Activated CD4-positive, alpha-beta T cell treated with anti-CD3 and anti-CD28 coated beads, Interleukin-2, Interleukin-6, amounts not matched to agents 100 ng/mL and 50 ng/mL, durations not matched to agents 16 hours and 8 hours (primary cell): ENCODE results near the gene AARS2.
A peak's percentile ranks its signal among the peaks of the same experiment; 100 is the strongest.

Experiments used
- DNase-seq: peaks from one replicate; pipeline ENCODE4 v3.0.0-alpha.2; 2020

Gene AARS2

DNA sequence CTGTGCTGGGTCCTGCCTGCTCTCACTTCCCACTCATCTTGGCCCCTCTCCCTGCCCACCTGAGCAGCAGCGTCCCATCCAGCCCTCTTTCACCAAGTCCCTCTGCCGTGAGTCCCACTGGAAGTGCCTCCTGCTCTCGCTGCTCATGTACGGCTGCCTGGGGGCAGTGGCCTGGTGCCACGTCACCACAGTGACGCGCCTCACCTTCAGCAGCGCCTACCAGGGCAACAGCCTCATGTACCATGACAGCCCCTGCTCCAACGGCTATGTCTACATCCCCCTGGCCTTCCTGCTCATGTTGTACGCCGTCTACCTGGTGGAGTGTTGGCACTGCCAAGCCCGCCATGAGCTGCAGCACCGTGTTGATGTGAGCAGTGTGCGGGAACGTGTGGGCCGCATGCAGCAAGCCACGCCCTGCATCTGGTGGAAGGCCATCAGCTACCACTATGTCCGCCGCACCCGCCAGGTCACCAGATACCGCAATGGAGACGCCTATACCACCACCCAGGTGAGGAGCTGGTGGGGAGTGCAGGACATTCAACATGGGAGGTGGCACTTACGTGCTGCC lies 40.1 kb downstream of the AARS2 start:
- no peak for DNase-seq

DNA sequence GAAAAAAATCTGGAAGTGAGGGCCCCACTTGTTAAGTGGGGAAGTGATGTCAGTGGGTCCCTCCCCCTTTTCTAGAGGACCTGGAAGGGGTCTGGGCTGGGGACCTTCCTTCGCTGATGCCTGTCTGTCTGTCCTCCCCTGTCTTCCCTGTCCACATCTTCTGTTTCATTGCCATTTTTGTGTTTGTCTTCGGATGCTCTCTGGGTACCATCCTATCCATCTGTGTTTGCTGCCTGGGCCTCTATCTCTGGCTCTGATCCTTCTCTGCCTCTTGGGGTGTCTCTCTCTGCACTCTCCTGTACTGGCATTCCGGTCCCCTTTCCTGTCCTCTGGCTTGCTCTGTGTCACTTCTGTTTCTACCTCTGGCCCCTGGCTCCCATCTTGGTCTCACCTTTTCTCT lies 40.6 kb downstream of the AARS2 start:
- no peak for DNase-seq

DNA sequence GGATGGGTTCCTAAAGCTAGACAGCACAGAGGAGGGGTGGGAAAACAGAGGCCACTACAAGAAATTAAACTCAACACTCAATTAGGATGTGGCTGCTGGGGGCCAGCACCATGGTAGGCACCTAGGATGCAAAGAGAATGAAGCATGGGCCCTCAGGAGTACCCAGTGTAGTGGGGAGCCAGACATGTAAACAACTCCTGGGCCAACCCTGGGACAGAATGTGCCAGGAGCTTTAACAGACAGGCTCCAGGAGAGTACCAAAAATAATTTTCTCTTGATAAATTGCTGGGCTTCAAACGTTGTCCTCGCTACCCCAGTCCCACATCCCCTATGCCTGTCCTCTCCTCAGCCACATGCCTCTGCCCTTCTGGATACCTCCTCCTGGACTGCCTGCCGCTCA lies 41.2 kb downstream of the AARS2 start:
- no peak for DNase-seq

DNA sequence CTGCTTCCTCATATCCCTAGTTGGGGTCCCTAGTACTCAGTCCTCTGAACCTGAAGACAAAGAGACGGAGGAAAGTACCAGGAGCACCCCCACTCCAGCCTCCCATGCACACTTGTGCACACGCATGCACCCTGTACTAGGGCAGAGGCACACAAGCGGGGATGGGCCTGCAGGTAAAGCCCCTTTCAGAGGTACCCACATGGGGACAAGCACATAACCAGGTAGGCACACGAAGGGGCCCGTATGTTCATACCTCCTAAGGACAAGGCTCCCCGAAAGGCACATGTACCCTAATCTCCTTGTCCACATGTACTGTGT lies 41.8 kb downstream of the AARS2 start:
- no peak for DNase-seq

DNA sequence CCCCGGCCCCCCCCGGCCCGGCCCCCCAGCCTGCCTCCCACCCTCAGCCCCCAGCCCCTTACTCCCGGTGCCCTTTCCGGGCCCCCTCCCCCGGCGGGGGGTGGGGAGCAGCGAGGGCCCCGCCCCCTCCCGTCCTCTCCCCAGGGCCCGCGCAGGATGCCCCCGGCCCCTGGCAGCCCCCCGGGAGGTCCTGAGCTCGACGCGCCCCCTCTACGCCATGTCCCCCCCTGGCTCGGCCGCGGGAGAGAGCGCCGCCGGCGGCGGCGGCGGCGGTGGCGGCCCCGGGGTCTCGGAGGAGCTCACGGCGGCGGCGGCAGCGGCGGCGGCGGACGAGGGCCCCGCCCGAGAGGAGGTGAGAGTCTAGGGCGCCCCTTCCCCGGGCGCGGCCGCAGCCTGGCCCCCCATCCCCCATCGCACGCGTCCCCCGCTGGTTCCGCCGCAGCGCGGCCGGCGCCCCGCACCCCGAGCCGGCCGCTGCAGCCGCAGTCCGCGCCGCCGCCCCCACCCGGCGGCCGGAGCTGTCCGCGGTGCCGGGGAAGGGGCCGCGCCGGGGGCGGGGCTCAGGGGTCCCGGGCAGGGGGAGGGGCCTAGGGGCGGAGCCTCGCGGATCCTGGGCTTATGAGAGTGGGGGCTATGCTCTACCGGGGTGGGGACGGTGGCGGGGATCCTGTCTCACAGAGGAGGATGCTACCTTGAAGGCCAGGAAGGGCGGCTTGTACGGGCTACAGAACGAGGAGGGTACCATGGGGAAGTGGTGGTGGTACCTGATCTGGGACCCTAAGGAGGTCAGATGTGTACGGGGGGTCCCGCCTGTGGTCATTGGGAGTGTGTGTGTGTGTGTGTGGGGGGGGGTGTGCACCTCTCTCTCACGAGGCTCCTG lies 42.4 kb downstream of the AARS2 start:
- DNase-seq = no peak

DNA sequence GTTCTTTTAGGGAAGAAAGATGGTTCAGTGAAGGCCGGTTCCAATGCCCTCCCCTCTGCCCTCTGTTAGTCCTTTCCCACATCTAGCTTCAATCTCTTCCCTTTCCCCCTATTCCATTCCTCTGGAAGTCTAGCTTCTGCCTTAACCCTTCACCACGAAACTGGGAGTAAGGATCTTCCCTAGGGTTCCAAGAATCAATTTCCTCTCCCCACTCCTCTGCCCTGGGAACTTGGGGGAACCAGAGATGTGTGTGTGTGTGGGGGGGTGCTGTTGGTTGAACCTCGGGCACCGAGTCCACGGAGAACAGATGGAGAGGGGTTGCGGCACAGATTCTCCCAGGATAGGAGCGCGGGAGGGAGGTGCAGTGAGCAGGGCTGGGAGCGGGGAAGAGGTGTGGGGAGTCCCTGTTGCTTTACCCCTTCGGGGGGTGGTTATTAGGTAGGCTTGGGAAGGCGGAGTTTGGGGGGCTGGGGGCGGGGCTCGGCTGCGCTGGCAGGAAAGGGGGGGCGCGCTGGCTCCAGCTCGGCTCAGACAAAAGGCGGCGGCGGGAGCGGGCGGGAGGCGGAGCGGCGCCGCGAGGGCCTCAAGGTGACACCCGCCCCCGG lies 43.1 kb downstream of the AARS2 start, which contains the start of gene TMEM151B:
Gene TMEM151B (plus strand): TSS at position 530 of the 605 bp plus-strand sequence. CDS start 293 bp downstream, outside the sequence.
- DNase-seq = no peak

DNA sequence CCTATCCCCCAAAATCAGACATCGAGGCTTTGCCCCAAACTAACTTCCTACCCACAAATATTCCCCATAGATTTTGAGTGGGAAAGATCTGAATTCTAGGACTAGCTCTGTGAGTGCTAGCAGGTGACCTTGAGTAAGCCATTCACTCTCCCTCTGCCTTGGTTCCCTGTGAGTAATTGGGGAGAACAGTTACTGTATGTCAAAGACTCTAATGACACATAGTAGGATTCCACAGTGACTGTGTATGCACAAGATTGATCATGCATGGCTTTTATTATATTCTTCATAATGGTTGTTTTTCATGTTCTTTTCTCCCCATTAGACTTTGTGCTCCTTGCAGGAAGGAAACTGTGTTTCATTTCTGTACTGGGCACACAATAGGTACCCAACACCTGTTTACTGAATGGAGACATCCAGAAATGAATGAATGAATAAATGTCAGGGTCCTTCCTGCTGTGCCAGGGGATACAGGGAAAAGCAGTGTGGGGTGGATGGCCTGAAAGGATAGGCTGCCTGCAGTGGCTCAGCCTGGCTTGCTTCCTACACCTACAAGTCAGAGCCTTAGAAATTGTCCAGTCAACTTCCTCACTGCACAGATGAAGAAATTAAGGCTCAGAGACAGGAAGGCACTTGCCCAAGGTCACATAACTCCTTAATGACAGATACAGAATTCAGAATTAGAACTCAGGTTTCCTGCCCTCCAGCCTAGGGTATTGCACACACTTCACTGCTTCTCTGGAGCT lies 43.8 kb downstream of the AARS2 start:
- peak; percentile 46 for DNase-seq

DNA sequence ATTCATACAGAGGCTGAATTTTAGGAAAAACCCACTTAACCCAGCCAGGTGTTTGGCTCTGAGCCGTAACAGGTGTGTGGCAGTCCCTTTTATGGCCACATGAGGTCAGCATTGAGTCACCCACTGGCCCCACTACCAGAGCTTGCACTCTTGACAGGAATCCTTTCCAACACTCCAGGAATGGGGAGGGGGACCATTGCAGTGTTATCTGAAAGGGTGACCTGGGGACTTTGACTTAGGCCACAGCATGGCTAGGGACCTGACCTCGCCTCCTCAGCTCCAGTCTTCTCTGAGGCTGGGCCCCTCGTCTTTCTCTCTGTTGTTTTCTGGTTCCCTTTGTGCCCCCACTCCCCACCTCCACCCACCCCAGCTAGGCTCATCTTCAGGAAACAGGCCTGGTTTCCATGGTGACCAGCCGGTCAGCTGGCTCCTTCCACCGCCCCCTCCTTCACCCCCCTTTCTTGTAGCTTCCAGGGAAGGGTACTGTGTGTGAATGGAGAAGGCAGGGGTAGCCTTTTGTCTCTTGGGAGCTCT lies 45.0 kb downstream of the AARS2 start:
- peak; percentile 74 for DNase-seq

DNA sequence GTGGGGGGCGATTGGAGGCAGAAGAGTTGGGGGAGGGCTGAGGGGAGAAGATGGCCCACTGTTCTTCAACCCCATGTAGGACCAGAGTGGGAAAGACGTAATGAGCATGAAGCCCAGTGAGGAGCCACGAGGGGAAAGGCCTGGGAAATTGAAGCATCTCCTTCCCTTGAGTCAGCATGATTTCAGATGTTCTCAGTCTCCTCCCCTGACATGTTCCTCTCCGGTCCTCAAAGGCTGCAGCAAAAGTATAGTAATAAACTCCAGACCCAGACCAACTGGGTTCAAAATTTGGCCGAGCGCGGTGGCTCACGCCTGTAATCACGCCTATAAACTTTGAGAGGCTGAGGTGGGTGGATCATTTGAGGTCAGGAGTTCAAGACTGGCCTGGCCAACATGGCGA lies 45.9 kb downstream of the AARS2 start:
- DNase-seq = no peak

DNA sequence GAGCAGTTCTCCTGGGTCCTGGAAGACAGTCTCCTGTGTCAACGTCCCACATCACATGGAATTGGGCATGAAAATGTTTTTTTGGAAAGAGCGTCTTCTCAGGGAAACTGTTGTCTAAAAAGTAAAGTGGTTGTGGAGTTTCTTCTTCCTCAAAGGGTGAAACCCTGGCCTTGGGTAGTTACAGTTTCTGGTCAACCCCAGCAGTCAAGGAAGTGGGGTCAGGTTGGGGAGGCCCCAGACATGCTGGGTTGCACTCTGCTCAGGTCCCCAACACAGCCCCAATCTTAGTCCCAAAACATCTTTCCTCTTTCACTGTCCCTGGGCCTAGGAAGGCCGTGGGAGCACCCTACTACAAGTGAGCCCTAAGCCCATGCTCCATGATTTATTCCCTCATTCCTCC lies 46.8 kb downstream of the AARS2 start:
- no peak for DNase-seq

DNA sequence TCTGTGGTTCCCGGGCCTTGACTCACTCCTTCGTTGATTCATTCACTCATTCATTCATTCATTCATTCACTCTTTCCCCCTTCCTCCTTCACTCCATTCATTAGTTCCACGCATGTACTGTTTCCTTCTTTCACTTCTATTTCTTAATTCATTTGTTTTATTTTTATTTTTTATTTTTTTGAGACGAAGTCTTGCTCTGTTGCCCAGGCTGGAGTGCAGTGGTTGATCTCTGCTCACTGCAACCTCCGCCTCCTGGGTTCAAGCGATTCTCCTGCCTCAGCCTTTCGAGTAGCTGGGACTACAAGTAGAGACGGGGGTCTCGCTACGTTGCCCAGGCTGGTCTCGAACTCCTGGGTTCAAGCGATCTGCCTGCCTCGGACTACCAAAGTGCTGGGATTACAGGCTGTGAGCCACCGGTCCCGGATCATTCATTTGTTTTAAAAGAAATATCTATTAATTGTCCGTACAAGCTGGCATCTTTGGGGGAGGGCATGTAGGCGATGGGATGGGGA lies 47.4 kb downstream of the AARS2 start:
- no peak for DNase-seq

DNA sequence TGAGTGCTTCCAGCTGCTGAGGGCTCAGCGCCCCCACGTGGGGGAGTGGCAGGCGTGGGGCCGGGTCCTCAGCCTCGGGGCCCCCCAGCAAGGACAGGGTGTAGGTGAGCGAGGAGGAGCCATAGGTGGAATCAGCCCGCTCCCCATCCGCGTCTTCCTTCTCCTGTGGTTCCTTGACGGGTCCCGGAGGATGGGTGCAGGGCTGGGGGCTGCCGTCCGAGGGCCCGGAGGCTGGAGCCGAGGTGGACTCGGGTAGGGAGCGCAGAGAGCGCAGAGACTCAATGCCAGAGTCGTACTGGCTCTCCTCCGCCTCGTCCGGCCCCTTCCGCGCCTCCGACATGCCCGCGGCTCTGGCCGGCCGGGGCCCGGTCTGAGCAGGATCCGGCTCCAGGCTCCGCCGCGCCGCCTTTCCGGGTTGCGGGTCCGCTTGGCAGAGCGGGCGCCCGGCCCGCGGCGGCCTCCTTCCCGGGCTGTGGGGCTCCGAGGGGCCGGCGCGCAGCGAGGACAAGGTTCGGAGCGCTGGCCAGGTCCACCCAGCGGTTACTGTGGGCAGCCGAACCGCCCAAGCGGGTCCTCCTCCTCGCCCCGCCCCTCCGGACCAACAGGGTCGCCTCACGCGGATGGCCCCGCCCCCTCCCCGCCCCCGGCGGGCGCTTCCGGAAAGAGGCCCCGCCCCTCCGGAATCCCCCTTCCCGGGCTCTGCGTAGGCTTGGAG lies 48.0 kb downstream of the AARS2 start, which contains the start of gene NFKBIE:
Gene NFKBIE (minus strand): TSS at position 545 of the 715 bp plus-strand sequence. CDS start 205 bp downstream, at position 340.
- DNase-seq = peak; percentile 96

DNA sequence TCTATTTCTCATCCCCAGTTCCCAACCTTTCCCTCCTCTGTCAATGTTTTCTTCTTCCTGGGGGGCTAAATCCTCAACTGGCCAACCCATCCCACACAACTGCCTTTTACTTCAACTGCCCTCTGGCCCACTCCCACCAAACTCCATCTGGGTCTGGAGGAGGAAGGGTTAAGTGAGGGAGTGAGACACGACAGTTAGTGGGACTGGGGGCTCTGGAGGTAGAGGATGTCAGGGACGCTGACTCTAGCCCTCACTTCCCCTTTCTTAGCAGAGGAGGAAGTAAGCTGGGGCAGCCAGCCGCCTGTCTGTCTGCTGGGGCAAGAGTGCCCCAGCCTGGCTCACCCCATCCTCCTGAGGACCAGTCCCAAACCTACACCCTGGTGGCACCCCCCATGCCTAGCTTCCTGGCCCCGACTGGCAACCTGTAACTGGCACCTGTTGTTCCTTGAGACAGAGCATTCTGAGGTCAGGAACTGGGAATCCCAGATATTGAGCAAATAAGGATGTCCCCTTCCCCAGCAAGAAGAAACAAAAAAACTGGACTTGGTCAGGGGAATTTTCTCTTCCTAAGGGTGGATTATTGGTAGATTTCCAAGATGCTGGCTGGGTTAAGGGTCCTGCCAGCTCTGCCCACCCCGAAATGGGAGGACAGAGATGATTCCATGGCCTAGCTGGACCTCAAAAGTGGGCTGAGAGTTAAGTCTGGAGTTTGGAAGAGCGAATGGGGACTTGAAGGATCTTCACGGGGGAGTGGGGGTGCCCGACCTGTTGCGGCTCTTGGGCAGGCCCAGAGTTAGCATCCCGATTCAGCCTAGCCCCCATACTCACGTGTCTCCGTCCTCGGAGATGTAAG lies 48.8 kb downstream of the AARS2 start:
- peak; percentile 66 for DNase-seq

DNA sequence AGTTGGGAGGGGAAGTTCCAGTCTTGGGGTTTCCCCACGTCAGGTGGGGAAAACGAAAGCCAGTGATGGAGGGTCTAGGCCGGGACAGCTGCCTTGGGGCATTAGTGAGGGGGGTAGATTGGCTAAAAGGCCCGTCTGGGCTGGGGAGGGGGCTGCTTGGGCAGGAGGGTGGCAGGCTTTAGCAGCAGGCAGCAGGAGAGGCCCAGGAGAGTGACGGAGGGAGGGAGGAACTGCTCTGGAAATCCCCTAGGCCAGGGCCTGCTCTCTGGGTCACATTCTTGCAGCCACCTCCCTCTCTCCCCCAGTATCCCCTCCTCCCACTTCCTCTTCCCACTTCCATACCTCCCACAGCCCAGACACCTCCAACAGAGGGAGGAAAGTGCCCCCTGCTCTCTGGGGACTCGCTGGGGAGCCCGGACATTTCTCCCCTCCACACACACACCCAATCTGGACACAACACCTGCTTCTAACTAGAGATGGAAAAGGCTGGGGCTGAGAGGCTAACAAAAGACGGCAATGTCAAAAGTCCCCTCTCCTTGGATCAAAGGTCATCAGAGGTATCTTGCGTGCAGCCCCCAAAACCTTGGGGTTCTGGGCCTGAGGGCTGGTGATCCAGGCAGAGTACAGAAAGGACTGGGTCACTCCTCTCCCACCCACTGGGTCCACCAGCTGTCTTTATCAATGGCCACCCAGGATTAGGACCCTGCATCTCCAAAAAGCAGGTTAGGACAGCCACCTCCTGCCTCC lies 49.6 kb downstream of the AARS2 start:
- DNase-seq = peak; percentile 61

DNA sequence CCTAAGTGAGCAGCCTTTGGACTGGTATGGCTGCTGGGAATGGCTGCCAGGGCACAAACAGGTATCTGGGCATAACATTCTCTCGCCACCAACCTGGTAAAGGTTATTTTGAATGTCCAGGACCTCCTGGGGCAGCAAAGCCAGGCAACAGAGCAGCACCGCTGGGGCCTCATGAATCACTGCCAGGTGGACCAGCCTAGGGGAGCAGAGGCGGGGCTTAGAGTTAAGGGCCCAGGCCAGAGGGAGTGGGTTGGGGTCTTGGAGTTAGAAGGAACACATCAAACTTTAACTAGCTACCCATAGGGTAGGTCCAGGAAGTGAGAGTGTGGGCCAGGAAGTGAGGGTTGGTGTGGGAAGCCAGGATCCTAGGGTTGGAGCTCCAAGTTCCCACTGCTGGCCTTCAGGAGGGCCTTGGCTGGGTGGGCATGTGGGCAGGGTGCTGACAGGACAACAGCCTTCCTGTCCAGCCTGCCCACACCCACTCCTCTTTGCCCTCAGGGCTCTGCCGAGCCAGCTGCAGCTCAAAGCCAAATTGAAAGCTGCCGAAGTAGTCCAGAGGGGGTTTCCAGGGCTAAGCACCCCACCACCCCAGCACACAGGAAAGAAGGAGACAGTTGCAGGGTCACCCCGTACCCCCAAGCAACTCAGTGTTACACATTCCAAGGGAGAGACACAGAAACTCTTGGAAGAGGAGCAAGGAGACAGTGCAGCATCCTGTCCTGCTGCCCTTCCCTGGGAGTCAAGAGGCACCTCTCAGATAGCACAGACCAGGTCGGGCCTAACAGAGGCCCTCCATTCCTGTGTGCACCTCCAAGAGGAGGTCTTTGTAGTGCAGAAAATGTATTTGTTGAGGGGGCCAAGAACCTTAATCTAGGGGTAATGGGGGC lies 50.4 kb downstream of the AARS2 start:
- DNase-seq = no peak

DNA sequence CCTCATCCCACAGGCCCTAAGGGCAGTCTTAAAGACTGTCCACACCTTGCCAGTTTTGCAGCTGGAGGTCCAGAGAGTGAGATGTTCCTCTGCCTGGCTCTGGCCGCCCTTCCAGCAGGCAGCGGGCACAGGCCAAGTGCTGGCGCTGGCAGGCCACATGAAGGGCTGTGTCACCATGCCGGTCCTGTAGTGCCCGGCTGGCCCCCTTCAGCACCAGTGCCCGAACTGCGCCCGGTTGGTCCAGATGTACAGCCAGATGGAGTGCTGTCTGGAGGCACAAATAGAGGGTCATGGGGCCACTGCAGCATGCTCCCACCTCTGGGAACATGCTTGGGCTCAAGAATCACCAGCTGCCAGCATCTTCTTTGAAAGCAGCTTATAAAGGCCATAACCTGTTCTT lies 51.6 kb downstream of the AARS2 start:
- DNase-seq = no peak

DNA sequence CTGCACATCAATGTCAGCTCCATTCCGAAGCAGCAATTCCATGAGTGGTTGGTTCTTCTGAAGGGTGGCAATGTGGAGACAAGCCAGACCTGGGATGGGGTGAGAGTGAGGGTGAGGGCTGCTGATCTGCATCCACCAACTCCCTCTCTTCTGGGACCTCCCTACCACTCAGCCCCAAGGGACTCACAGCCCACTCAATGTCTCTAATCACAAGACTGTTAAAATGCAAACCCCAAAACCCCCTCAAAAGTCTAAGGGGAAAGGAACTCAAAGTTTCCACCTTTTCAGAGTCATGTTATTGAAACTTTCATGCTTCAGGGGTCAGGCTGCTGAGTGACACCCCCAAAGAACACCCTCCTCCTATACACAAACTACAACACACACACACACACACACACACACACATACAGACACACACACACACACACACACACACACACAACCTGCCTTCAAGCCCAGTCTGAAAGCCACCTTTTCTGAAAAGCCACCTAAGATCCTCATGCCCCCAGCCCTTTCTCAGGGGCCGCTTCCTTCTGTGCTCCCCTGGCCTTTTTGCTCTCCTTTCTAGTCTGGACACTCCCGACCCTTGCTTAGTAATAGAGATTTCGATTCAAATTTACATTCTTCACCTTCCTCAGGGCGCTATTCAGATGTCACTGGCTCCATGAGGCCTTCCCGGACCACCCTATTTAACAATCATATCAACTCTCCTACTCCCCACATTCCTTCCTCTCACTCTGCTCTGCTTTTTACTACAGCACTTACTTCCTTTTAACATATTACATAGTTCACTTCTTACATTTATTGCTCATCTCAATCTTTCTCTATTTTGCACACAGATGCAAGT lies 52.5 kb downstream of the AARS2 start:
- DNase-seq = no peak

DNA sequence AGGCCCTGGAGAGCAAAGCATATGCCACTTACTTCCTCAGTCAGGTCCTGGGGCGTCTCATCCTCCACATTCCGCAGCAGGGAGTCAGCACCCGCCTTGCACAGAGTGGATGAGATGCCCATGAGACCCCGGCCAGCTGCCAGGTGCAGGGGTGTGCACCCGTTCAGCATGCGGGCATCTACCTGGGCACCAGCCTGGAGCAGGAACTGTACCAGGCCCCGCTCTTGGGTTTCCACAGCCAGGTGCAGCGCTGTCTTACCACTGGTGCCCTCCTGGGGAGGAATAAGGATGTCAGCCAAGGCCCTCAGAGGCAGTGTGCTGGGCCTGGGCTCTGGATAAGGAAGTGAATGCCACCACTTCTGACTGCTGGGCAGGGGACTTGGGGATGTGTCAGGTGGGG lies 53.1 kb downstream of the AARS2 start:
- DNase-seq = no peak
